ENCODE measurements around the gene HMGA1.
A peak's percentile ranks its signal among the peaks of the same experiment; 100 is the strongest.

Gene HMGA1

DNA sequence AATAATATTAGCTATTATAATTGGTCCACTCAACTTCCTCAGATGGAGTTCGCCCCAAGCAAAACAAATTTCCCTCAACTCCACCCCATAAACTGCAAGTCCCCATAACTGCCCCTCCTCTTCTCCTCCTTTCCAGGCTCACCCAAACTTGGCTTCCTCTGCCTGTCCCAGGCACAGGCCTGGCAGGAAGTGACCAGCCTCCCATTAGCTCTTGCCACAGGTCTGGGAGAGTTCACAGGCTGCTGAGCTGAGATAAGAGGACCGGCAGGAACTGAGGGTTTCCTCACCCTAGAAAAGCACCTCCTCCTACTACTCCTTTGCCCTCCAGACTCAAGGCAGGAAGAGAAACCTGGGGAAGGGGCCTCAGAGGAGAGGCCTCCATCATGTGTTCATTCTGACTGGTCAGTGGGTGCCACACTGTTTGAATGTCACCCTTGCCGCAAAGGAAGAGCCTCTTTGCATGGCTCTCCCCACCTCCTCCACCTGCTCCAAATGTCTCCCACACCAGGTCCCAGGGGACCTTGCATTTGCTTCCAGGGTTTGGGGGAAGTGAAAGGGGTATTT is 36.7 kb downstream of the HMGA1 start:
- H3K9me3 ChIP-seq: peaks cover 5% of the 10 kb centered on the region
- H3K36me3 ChIP-seq: peaks cover 7% of the 10 kb centered on the region
- H3K9ac ChIP-seq: peak overlapping the region; percentile 61; the same call in 1 of the 2 replicates
- TF ChIP-seq Cebpa-rat (IDR thresholded peaks at IDR 0.05): no peak
- H3K4me1 ChIP-seq: peaks cover 40% of the 10 kb centered on the region
- H3K27ac ChIP-seq: peak overlapping the region; percentile 58
- H3K4me2 ChIP-seq: peak overlapping the region; percentile 86
- no peaks in the 10 kb centered on the region for H4K20me1 ChIP-seq
- no peaks in the 10 kb centered on the region for H3K27me3 ChIP-seq
- H3K4me3 ChIP-seq: peak overlapping the region; percentile 18; the same call in 1 of the 2 replicates

DNA sequence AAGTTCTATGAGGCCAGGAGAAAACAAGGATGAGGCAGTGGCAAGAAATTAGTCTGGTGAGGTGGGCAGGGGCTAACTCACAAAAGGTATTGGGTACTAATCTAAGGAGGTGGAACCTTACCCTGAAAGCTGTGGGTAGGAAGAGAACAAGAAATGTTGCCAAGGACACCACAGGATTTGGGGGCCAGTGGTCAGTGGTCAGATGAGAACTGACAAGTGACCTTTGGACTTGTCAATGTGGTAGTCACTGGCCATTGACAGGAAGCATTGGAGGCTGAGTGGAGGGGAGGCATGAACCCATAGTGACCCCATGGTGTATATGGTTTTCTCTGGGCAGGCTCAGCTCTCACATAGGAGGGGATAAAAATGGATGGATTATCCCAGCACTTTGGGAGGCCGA is 37.5 kb downstream of the HMGA1 start:
- no peak overlapping the region for H3K4me2 ChIP-seq
- H3K4me3 ChIP-seq: no peak overlapping the region
- H3K27me3 ChIP-seq: no peaks in the 10 kb centered on the region
- H3K4me1 ChIP-seq: peaks cover 40% of the 10 kb centered on the region
- no peak for TF ChIP-seq Cebpa-rat (IDR thresholded peaks at IDR 0.05)
- H3K36me3 ChIP-seq: peaks cover 15% of the 10 kb centered on the region
- no peak overlapping the region for H3K27ac ChIP-seq
- no peak overlapping the region for H3K9ac ChIP-seq
- no peaks in the 10 kb centered on the region for H3K9me3 ChIP-seq
- no peaks in the 10 kb centered on the region for H4K20me1 ChIP-seq

DNA sequence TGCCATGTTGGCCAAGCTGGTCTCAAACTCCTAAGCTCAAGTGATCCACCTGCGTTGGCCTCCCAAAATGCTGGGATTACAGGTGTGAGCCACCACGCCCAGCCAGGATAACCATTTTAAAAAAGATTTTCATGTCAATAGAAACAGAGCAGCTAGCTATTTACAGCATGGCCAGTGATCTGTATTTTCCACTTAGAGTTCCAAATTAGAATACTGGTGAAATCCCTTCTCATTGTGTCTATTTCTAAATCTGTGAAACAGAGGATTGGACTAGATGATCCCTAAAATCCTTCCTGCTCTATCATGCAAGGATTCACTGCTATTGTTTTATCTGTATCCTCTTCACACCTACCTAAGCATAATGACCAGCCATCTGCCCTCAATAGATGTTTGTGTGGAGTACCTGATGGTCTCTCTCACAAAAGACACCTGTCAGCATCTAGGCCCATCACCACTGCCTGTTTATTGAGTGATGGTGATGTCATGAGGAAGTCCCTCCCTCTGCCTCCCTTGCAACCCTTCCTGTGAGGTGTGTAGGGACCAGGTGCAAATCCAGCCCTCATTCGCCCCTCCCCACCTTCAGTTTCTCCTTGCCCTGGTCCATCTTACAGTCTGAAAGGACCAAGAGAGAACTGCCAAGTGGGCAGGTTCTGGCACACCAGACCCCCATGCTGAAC is 38.6 kb downstream of the HMGA1 start:
- Histone ChIP-seq H3K4me3 (no peak overlapping the region), H3K27ac (no peak overlapping the region), H3K9me3 (no peaks in the 10 kb centered on the region), H3K36me3 (peaks cover 27% of the 10 kb centered on the region), H3K27me3 (no peaks in the 10 kb centered on the region), H3K9ac (no peak overlapping the region), H3K4me1 (peaks cover 34% of the 10 kb centered on the region), H4K20me1 (no peaks in the 10 kb centered on the region), H3K4me2 (no peak overlapping the region)
- TF ChIP-seq Cebpa-rat (IDR thresholded peaks at IDR 0.05): no peak

DNA sequence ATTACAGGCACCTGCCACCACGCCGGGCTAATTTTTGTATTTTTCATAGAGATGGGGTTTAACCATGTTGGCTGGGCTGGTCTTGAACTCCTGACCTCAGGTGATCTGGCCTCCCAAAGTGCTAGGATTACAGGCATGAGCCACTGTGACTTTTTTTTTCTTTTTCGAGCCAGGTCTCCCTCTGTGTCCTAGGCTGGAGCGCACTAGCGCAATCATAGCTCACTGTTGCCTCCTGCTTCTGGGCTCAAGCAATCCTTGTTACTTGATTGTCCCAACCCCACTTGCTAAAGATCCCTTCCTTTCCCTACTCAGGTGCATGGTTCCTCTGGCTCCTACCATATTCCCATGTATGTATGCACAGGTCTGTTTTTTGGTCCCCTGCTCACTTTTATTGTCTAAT is 39.5 kb downstream of the HMGA1 start:
- Histone ChIP-seq H3K27me3 (no peaks in the 10 kb centered on the region), H3K27ac (no peak overlapping the region), H3K9ac (no peak overlapping the region), H3K4me2 (no peak overlapping the region), H3K4me1 (peaks cover 33% of the 10 kb centered on the region), H3K36me3 (peaks cover 36% of the 10 kb centered on the region), H3K4me3 (no peak overlapping the region), H3K9me3 (no peaks in the 10 kb centered on the region), H4K20me1 (no peaks in the 10 kb centered on the region)
- no peak for TF ChIP-seq Cebpa-rat (IDR thresholded peaks at IDR 0.05)

DNA sequence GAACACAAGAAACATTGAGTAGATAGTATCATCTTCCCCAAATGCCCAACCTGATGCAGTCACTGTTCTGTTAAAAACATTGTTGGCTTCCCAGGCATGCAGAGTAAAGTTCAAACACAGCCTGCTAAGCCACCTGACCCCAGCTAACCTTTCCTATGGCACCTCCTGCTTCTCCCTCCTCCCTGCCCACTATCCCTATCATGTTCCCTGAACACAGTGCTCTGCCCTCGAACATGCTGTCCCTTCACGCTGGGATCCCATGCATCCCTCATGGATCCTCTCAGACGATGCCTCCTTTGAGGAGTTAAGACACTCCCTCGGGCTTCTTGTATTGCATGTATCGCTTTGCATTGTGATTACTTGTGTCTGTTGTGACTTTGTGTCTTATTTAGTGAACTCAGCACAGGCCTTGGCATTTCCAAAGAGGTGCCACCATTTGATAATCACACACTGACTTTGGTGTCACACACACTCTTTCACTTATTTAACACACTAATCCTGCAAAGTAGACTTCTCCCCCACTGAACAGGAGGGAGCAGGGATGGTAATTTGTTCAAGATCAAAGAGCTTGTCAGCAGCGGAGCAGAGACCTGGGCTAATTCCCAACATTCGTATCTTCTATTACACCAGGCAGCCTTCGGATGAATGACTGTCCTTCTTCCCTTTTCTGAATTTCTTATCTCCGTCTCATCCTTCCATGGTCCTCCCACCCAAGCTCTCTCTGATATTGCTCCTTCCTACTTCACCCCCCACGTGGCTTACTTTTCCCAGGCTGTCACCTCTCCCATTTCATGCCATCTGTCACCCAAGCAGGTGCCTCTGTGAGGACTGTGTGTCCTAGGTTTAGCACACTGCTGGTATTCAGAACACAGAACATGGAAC is 40.4 kb downstream of the HMGA1 start:
- H3K9me3 ChIP-seq: no peaks in the 10 kb centered on the region
- H3K4me1 ChIP-seq: peaks cover 24% of the 10 kb centered on the region
- TF ChIP-seq Cebpa-rat (IDR thresholded peaks at IDR 0.05): no peak
- H3K27me3 ChIP-seq: no peaks in the 10 kb centered on the region
- H3K9ac ChIP-seq: no peak overlapping the region
- no peak overlapping the region for H3K4me2 ChIP-seq
- H3K27ac ChIP-seq: no peak overlapping the region
- H3K4me3 ChIP-seq: no peak overlapping the region
- H4K20me1 ChIP-seq: no peaks in the 10 kb centered on the region
- H3K36me3 ChIP-seq: peaks cover 44% of the 10 kb centered on the region

DNA sequence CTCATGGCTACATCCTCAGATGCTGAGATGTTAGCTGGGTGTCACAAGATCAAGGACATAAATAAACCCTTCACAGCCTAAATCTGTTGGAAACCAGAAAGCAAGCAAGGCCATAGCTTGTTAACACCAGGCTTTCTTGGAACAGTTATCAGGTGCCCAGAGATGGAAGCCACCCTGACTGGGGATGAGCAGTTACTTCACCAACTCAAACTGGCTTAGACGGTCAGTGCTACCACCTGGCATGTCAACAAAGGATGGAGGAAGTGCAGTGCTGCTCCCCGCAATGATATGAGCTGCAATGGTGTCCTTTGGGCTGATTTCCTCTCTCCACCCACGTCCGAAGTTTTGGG is 41.1 kb downstream of the HMGA1 start:
- H3K4me1 ChIP-seq: peaks cover 24% of the 10 kb centered on the region

DNA sequence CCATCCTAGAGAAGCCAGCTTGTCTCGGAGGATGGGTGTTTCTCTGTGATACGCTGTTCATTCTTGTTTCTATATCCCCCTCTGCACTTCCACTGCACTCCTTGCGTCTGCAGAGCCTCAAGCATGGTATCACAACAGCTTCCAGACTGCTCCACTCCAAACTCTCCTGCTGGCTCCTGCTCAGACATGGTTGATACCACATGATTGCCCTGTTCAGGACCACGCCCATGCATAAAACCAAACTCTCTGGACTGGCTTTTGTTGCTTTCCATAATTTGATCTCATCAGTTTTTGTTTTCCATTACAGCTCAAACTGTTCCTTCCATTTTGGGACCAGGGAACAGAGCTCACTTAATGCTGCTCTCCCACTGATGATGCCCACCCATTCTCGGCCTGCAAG is 42.2 kb downstream of the HMGA1 start:
- H4K20me1 ChIP-seq: no peaks in the 10 kb centered on the region
- H3K4me3 ChIP-seq: no peak overlapping the region
- H3K9me3 ChIP-seq: no peaks in the 10 kb centered on the region
- H3K4me1 ChIP-seq: peaks cover 24% of the 10 kb centered on the region
- H3K27me3 ChIP-seq: no peaks in the 10 kb centered on the region
- no peak overlapping the region for H3K27ac ChIP-seq
- no peak overlapping the region for H3K4me2 ChIP-seq
- no peak for TF ChIP-seq Cebpa-rat (IDR thresholded peaks at IDR 0.05)
- H3K36me3 ChIP-seq: peaks cover 52% of the 10 kb centered on the region
- H3K9ac ChIP-seq: no peak overlapping the region

More for the DNA sequence above, 41.1 kb downstream of the HMGA1 start:
- Histone ChIP-seq H3K4me3 (no peak overlapping the region), H3K9ac (no peak overlapping the region), H3K9me3 (no peaks in the 10 kb centered on the region), H4K20me1 (no peaks in the 10 kb centered on the region), H3K4me2 (no peak overlapping the region), H3K36me3 (peaks cover 47% of the 10 kb centered on the region), H3K27me3 (no peaks in the 10 kb centered on the region), H3K27ac (no peak overlapping the region)
- TF ChIP-seq Cebpa-rat (IDR thresholded peaks at IDR 0.05): no peak

DNA sequence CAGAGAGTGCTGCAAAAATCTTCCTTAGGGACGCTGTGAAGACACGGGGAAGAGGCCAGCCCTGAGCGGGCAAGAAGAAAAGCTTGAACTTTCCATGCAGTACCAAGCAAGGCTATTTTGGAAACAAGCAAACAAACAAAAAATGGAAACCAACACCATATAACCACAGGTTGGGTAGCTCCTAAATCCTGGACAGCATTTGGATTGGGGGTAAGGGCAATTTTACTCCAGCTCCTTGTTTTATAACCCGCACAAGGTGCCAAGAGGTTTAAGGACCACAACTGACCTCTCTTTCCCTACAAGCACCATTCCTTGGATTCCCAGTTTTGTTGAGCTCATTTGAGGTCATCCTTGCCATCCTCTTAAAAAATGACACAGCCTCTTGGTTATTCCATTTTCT is 43.5 kb downstream of the HMGA1 start:
- H3K9me3 ChIP-seq: no peaks in the 10 kb centered on the region
- no peak overlapping the region for H3K9ac ChIP-seq
- peaks cover 35% of the 10 kb centered on the region for H3K4me1 ChIP-seq
- no peak overlapping the region for H3K4me3 ChIP-seq
- no peak overlapping the region for H3K4me2 ChIP-seq
- no peak for TF ChIP-seq Cebpa-rat (IDR thresholded peaks at IDR 0.05)
- H4K20me1 ChIP-seq: no peaks in the 10 kb centered on the region
- H3K36me3 ChIP-seq: peaks cover 54% of the 10 kb centered on the region
- H3K27ac ChIP-seq: no peak overlapping the region
- no peaks in the 10 kb centered on the region for H3K27me3 ChIP-seq

DNA sequence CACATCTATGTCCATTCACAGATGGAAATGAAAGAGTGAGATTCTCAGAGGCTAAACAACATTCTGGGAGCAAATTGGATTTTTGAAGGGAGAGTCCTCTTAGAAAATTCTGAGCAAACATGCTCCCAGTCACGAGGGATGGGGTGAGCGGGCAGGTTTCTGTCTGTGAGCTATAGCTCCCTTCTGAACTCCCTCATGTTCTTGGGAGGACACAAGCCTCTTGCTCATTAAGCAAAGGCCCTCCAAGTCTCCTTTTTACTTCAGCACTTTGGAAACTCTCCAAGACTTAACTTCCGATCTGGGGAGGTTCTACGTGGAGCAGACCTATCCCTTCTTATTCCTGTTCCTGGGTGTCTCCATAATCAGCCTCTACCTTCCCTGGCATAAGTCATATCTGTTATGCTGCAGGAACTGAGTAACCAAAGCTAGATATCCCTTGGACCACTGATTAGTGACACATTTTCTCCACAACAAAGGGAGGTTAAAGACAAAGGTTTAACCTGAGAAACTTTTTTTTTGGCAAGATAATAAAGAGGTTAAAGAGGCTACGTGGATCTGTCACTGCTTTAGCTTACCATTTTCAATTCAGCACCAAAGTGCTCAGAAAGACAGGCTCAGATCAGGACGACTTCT is 45.1 kb downstream of the HMGA1 start:
- no peak for TF ChIP-seq Cebpa-rat (IDR thresholded peaks at IDR 0.05)
- Histone ChIP-seq H3K4me3 (no peak overlapping the region), H4K20me1 (no peaks in the 10 kb centered on the region), H3K36me3 (peaks cover 55% of the 10 kb centered on the region), H3K9me3 (no peaks in the 10 kb centered on the region), H3K27ac (no peak overlapping the region), H3K4me2 (no peak overlapping the region), H3K4me1 (peaks cover 44% of the 10 kb centered on the region), H3K9ac (no peak overlapping the region), H3K27me3 (no peaks in the 10 kb centered on the region)

All from BLaER1 (cell line).